Subcutaneous preadipocyte (primary cell): Measurements from ENCODE around the gene DENND5B. TPM values are rescaled to one million over a fixed set of nuclear protein-coding genes. Genes with fewer than 3 reads are reported as not detected.

ENCODE experiments used
- small RNA-seq: library from RNA; depleted of rRNA; stranded (forward); fragments of <200 nt; gene quantifications from one replicate; pipeline ENCODE3, GENCODE V24; 2012
- total RNA-seq: library from RNA; depleted of rRNA; stranded (reverse); fragments of >200 nt; gene quantifications from 2 replicates; pipeline ENCODE4 v1.2.3, GENCODE V29; 2012

DENND5B gene
- total RNA-seq, result 8.8 and 9.6 TPM in 2 replicates

DNA sequence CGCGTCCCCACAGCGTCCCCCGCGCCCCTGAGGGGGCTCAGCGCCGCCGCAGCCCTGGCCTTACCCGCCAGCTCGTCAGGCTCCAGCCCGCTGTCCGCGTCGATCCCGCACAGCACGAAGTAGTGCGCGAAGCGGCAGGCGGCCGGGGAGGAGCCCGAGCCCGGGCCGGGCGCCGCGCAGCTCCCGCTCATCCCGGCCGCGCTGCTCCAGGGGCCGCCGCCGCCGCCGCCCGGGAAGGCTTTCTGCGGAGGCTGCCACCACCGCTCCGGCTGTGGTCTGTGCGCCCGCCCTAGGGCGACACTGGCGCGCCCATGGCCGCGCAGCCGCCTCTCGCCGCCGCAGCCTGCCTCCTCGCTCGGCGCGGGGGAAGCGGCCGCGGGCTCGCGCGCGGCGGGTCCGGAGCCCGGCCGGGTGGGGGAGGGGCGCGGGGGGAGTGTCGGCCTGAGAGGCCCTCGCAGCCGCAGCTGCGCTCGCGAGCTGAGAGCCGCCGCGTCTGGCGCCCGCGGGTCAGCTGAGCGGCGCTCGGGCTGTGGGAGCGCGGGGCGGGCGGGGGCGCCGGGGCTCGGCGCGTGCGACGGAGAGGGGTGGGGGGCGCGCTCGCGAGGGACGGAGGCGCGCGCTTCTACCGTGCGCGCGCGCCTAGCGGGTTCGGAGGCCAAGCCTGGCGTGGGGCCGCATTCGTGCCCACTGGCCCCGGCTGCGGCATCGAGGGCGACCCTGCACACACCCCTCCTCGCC, at the start of gene DENND5B:
DENND5B (minus strand) TSS at position 495 of the 738 bp plus-strand sequence; CDS start at position 191, 304 bp downstream.

Small RNA genes lying within 50 kb of the gene (small RNA-seq; reads per million reads assigned to genes)
- gene RF00019 (not detected), gene RF00026 (not detected), gene RNU5F-4P (not detected), gene RNU6-618P (not detected), gene RPL31P50 (not detected)

Other genes with a start within 250 kb of the DENND5B start
- 2.9 and 3.1 TPM in 2 replicates for gene ETFBKMT, start 68.6 kb upstream of the DENND5B start, total RNA-seq
- 2.6 and 4.7 TPM in 2 replicates for gene AMN1, start 137.9 kb upstream of the DENND5B start, total RNA-seq